Subcutaneous abdominal adipose tissue (tissue), 5 donors: ENCODE results near the gene STRAP.
"Not testable (repeated sequence)": the region's sequence is repeated elsewhere in the genome, so short reads cannot be mapped to it uniquely, and the experiment has no call there.

Experiments used
- H3K27ac ChIP-seq: one replicate; pipeline ENCODE4 v1.7.0; 2013; ENCODE audit warnings: low read depth, mild to moderate bottlenecking, inconsistent platforms, low read length, moderate library complexity
- H3K27me3 ChIP-seq, 5 donors: one replicate each; pipeline ENCODE4 v1.7.0; 2013; ENCODE audit warnings: low read length in 5 of 5, inconsistent platforms in 1 of 5; ENCODE audit not compliant: control insufficient read depth in 5 of 5, insufficient read depth in 4 of 5
- H3K36me3 ChIP-seq, 5 donors: one replicate each; pipeline ENCODE4 v1.7.0; 2013; ENCODE audit warnings: low read length in 5 of 5; ENCODE audit not compliant: control insufficient read depth in 5 of 5, insufficient read depth in 5 of 5
- H3K4me1 ChIP-seq, 5 donors: one replicate each; pipeline ENCODE4 v1.7.0; 2013; ENCODE audit warnings: low read length in 5 of 5, mild to moderate bottlenecking in 3 of 5, moderate library complexity in 1 of 5; ENCODE audit not compliant: control insufficient read depth in 5 of 5, insufficient read depth in 5 of 5
- H3K4me3 ChIP-seq, 5 donors: one replicate each; pipeline ENCODE4 v1.7.0; 2013; ENCODE audit warnings: low read length in 5 of 5, low read depth in 1 of 5
- H3K9ac ChIP-seq, 5 donors: one replicate each; pipeline ENCODE4 v1.7.0; 2013; ENCODE audit warnings: low read length in 5 of 5, mild to moderate bottlenecking in 4 of 5, moderate library complexity in 3 of 5
- H3K9me3 ChIP-seq, 5 donors: one replicate each; pipeline ENCODE4 v1.7.0; 2013; ENCODE audit warnings: low read length in 5 of 5; ENCODE audit not compliant: control insufficient read depth in 5 of 5
- donor health status: healthy.
- donor health status: healthy.
- donor health status: healthy.
- donor health status: healthy.
- donor health status: healthy.

Gene STRAP

DNA sequence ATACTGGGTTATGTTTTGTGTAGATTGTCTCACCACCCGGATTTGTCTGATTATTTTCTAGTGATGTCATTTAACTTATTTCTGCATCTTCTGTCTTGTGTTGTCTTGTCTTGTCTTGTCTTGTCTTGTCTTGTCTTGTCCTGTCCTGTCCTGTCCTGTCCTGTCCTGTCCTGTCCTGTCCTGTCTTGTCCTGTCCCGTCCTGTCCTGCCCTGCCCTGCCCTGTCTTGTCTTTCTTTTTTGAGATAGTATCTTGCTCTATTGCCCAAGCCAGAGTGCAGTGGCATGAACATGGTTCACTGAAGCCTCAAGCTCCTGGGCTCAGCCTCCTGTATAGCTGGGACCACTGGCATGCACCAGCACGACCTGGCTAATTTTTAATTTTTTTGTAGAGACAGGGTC, 54.6 kb downstream of the STRAP start:
- no peak overlapping the region for H3K4me3 ChIP-seq

DNA sequence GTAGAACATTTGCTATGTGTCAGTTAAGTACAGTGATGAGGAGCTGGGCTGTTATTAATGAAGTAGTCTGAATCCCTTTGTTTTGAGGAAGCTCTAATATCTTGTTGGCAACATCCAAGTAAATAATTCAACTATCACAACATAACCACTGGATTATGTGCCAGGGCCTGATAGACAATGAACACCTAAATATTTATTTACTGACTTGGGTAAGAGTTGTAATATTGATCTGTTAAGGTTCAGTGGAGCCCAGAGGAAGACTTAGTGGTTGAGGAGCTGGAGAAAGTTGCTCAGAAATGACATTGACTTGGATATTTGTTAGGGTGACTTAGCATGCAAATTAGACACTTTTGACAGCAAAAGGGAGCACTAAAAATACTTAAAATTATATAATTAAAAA, 55.7 kb downstream of the STRAP start:
- no peaks in the 10 kb centered on the region for H3K4me1 ChIP-seq
- peaks cover 0 to 6% (median 5%) of the 10 kb centered on the region in 5 donors for H3K9me3 ChIP-seq
- no peaks in the 10 kb centered on the region for H3K27me3 ChIP-seq
- no peak overlapping the region for H3K27ac ChIP-seq
- no peak overlapping the region for H3K9ac ChIP-seq
- H3K4me3 ChIP-seq = no peak overlapping the region
- peaks cover 0 to 4% (median 0%) of the 10 kb centered on the region in 5 donors for H3K36me3 ChIP-seq

More for the DNA sequence above, 54.6 kb downstream of the STRAP start:
- no peaks in the 10 kb centered on the region for H3K27me3 ChIP-seq
- no peak overlapping the region for H3K9ac ChIP-seq
- peaks cover 0 to 4% (median 0%) of the 10 kb centered on the region in 5 donors for H3K36me3 ChIP-seq
- H3K27ac ChIP-seq = no peak overlapping the region
- H3K4me1 ChIP-seq = peaks cover 0 to 3% (median 0%) of the 10 kb centered on the region in 5 donors
- H3K9me3 ChIP-seq = peaks cover 0 to 6% (median 5%) of the 10 kb centered on the region in 5 donors

DNA sequence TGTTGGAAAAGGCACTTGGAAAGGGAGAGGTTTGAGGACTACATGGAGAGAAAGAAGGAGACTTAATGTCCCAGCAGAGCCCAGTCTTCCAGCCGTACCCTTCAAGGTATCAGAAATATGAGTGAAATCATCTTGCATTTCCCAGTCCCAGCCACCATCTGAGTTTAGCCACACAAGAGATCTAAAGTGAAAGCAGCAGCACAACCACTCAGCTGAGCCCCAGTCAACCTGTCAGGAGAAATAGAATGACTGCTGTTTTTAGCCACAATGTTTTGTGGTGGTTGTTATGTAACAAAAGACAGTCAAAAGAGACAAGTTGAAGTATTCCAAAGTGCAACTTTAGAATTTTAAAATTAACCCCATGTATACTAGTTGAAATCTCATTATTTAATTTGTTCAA, 56.9 kb downstream of the STRAP start:
- Histone ChIP-seq H3K36me3 (peaks cover 0 to 4% (median 0%) of the 10 kb centered on the region in 5 donors), H3K27me3 (no peaks in the 10 kb centered on the region), H3K9me3 (peaks cover 0 to 6% (median 5%) of the 10 kb centered on the region in 5 donors), H3K9ac (no peak overlapping the region), H3K4me1 (no peaks in the 10 kb centered on the region), H3K27ac (no peak overlapping the region), H3K4me3 (peak overlapping the region in 1 of 5 donors; percentile 31)

DNA sequence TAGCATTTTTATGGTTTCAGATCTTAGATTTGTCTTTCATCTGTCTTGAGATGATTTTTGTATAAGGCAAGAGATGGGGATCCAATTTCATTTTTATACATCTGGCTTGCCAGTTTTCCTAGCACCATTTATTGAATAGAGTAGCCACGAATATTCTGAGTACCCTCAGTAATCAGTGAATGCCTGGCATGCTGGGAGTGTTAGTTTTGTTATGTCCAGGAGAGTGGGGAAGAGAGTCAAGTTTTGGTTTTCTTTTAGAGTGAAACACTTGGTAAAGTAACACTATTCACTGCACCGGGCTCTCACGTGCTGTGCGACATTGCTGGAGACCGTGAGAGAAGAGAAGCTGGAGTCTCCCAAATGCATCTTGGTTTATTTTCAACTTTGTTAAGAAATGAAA, 60.3 kb downstream of the STRAP start:
- H3K27me3 ChIP-seq = no peaks in the 10 kb centered on the region
- peaks cover 0 to 6% (median 5%) of the 10 kb centered on the region in 5 donors for H3K9me3 ChIP-seq
- H3K4me3 ChIP-seq = no peak overlapping the region
- H3K9ac ChIP-seq = no peak overlapping the region
- no peaks in the 10 kb centered on the region for H3K4me1 ChIP-seq
- peaks cover 0 to 4% (median 0%) of the 10 kb centered on the region in 5 donors for H3K36me3 ChIP-seq
- H3K27ac ChIP-seq = no peak overlapping the region

DNA sequence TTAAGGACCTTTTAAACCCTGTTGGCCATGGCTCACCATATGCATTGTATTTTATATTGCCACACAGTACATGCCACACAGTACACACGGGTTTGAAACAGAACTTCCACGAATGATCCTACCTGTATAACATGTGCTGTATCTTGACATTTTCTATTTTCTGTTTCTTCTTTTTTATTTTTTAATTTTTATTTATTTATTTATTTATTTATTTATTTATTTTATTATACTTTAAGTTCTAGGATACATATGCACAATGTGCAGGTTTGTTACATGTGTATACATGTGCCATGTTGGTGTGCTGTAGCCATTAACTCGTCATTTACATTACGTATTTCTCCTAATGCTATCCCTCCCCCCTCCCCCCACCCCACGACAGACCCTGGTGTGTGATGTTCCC, 61.3 kb downstream of the STRAP start:
- not testable (repeated sequence) for H3K27me3 ChIP-seq, H3K4me1 ChIP-seq, H3K27ac ChIP-seq, H3K36me3 ChIP-seq, H3K9ac ChIP-seq, H3K4me3 ChIP-seq, H3K9me3 ChIP-seq

DNA sequence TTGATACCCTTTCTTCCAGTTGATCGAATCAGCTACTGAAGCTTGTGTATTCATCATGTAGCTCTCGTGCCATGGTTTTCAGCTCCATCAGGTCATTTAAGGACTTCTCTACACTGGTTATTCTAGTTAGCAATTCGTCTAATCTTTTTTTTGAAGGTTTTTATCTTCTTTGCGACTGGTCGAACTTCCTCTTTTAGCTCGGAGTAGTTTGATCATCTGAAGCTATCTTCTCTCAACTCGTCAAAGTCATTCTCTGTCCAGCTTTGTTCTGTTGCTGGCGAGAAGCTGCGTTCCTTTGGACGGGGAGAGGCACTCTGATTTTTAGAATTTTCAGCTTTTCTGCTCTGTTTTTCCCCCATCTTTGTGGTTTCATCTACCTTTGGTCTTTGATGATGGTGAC, 66.3 kb downstream of the STRAP start:
- H3K27me3 ChIP-seq, H3K27ac ChIP-seq, H3K9ac ChIP-seq, H3K4me3 ChIP-seq, H3K36me3 ChIP-seq, H3K9me3 ChIP-seq, H3K4me1 ChIP-seq: not testable (repeated sequence)
